ENCODE data around the gene MRPS12.

MRPS12 gene

DNA sequence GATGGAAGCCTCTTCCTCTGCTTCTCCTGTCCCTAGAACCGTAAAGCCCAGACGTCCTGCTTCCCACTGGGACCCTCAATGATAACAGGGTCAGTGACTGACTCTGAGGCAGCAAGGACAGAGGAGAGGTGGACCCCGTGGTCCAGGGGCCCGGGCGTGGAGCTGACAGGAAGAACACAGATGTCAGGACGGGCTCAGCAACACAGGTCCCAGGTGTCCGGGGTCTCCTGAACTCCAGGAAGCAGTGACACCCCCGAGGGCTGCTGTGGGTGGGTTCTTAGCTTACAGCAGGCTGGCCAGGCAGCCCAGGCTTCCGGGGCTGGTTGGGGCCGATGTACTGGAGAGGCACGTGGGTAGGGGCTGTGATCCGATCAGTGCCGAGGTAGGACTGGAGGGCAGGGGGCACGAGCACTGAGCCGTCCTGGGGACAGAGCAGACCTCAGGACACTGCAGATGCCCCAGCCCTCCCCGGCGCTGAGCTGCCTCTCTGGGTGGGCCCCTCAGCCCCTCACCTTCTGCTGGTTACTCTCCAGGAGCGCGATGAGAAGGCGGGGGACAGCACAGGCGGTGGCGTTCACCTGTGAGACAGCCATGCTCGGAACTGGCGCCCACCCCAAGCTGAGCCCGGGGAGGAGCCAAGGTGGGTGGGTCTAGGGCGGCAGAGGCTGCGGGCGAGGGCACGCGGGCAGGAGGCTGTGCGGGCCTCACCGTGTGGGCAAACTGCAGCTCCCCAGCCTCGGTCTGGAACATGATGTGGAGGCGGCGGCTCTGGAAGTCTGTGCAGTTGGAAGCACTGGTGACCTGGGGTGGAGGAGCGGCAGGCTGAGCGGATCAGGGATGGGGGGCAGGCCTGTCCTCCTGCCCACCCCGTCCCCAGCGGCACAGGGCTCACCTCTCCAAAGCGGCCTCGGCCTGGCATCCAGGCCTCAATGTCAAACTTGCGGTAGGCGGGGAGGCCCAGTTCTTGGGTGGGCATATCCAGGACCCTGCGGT lies 15.1 kb upstream of the MRPS12 start:
- peak overlapping the region; percentile 56 for H2AK5ac ChIP-seq (ENCODE audit: low read depth, low read length)
- H4K8ac ChIP-seq (ENCODE audit: low read depth, low read length), result peak overlapping the region; percentile 65
- H3K36me3 ChIP-seq (replicated peaks in 1 of 2; ENCODE audit: control insufficient read depth in 2 of 2, insufficient read depth in 2 of 2, low read length in 2 of 2), result peaks cover 4 to 5% of the 10 kb centered on the region in 2 donors
- H2BK15ac ChIP-seq (ENCODE audit: low read length), result no peak overlapping the region
- H3K27me3 ChIP-seq (ENCODE audit: control insufficient read depth in 3 of 3, insufficient read depth in 3 of 3, low read depth in 1 of 3, low read length in 3 of 3), result no peaks in the 10 kb centered on the region
- H3K4me1 ChIP-seq (ENCODE audit: control insufficient read depth in 2 of 2, insufficient read depth in 1 of 2, low read depth in 1 of 2, low read length in 2 of 2), result no peaks in the 10 kb centered on the region
- H2BK120ac ChIP-seq (ENCODE audit: low read depth, low read length), result no peak overlapping the region
- no peak for DNase-seq (ENCODE audit: low spot score)
- peak overlapping the region; percentile 38 for H3K14ac ChIP-seq (ENCODE audit: low read length)
- H3K4me3 ChIP-seq (ENCODE audit: low read length in 2 of 2), result no peak overlapping the region
- no peaks in the 10 kb centered on the region for H3K9me3 ChIP-seq (replicated peaks in 1 of 2; ENCODE audit: control insufficient read depth in 2 of 2, insufficient read depth in 1 of 2, low read depth in 1 of 2, low read length in 2 of 2)
- no peak overlapping the region for H2AFZ ChIP-seq (ENCODE audit: low read length)
- WGBS, 2 donors (ENCODE audit: extremely low coverage in 2 of 2, insufficient read length in 2 of 2, insufficient replicate concordance in 1 of 2), result no CpG with 5 or more reads among the region's 44 CpGs
- H2BK5ac ChIP-seq (ENCODE audit: low read length), result peak overlapping the region; percentile 90
- peak overlapping the region; percentile 73 for H3K23ac ChIP-seq (ENCODE audit: low read depth, low read length, poor library complexity)
- H3K9ac ChIP-seq (ENCODE audit: low read depth, low read length, poor library complexity), result no peak overlapping the region
- H3K27ac ChIP-seq (replicated peaks; ENCODE audit: low read length), result no peak overlapping the region
- H2BK12ac ChIP-seq (ENCODE audit: low read length), result no peak overlapping the region
- H3K18ac ChIP-seq (ENCODE audit: low read length), result no peak overlapping the region
- no peak overlapping the region for H3K4ac ChIP-seq (ENCODE audit: low read length)
- no peak overlapping the region for H4K91ac ChIP-seq (ENCODE audit: low read depth, low read length, poor library complexity)
- no peak overlapping the region for H3K4me2 ChIP-seq (ENCODE audit: insufficient read depth, low read length, poor library complexity, severe bottlenecking)
- H3K79me1 ChIP-seq (ENCODE audit: low read depth, low read length), result peaks cover 2% of the 10 kb centered on the region

- peak overlapping the region; percentile 77 for H3K9ac ChIP-seq (ENCODE audit: low read depth, low read length, poor library complexity)
- H2BK5ac ChIP-seq (ENCODE audit: low read length), result no peak overlapping the region
- peak overlapping the region; percentile 55 for H3K23ac ChIP-seq (ENCODE audit: low read depth, low read length, poor library complexity)
- H2BK15ac ChIP-seq (ENCODE audit: low read length), result no peak overlapping the region
- H3K4me3 ChIP-seq (ENCODE audit: low read length in 2 of 2), result no peak overlapping the region
- H3K14ac ChIP-seq (ENCODE audit: low read length), result no peak overlapping the region
- H2AK5ac ChIP-seq (ENCODE audit: low read depth, low read length), result no peak overlapping the region
- no peak overlapping the region for H4K91ac ChIP-seq (ENCODE audit: low read depth, low read length, poor library complexity)
- H3K36me3 ChIP-seq (replicated peaks in 1 of 2; ENCODE audit: control insufficient read depth in 2 of 2, insufficient read depth in 2 of 2, low read length in 2 of 2), result peaks cover 17 to 18% of the 10 kb centered on the region in 2 donors
- no peak overlapping the region for H2BK120ac ChIP-seq (ENCODE audit: low read depth, low read length)
- H3K4me2 ChIP-seq (ENCODE audit: insufficient read depth, low read length, poor library complexity, severe bottlenecking), result no peak overlapping the region
- no peaks in the 10 kb centered on the region for H3K9me3 ChIP-seq (replicated peaks in 1 of 2; ENCODE audit: control insufficient read depth in 2 of 2, insufficient read depth in 1 of 2, low read depth in 1 of 2, low read length in 2 of 2)
- no peak overlapping the region for H3K18ac ChIP-seq (ENCODE audit: low read length)
- WGBS, 2 donors (ENCODE audit: extremely low coverage in 2 of 2, insufficient read length in 2 of 2, insufficient replicate concordance in 1 of 2), result no CpG with 5 or more reads among the region's 9 CpGs
- H4K8ac ChIP-seq (ENCODE audit: low read depth, low read length), result no peak overlapping the region
- no peak overlapping the region for H2AFZ ChIP-seq (ENCODE audit: low read length)
- DNase-seq (ENCODE audit: low spot score), result no peak
- no peak overlapping the region for H3K4ac ChIP-seq (ENCODE audit: low read length)
- no peaks in the 10 kb centered on the region for H3K4me1 ChIP-seq (ENCODE audit: control insufficient read depth in 2 of 2, insufficient read depth in 1 of 2, low read depth in 1 of 2, low read length in 2 of 2)
- no peak overlapping the region for H3K27ac ChIP-seq (replicated peaks; ENCODE audit: low read length)
- no peak overlapping the region for H2BK12ac ChIP-seq (ENCODE audit: low read length)
- peaks cover 2% of the 10 kb centered on the region for H3K79me1 ChIP-seq (ENCODE audit: low read depth, low read length)
- H3K27me3 ChIP-seq (ENCODE audit: control insufficient read depth in 3 of 3, insufficient read depth in 3 of 3, low read depth in 1 of 3, low read length in 3 of 3), result no peaks in the 10 kb centered on the region
Measured at GRCh38 chr19:38917516-38917915, 13.2 kb upstream of the MRPS12 start.

- H2BK12ac ChIP-seq (ENCODE audit: low read length), result no peak overlapping the region
- H3K9me3 ChIP-seq (replicated peaks in 1 of 2; ENCODE audit: control insufficient read depth in 2 of 2, insufficient read depth in 1 of 2, low read depth in 1 of 2, low read length in 2 of 2), result no peaks in the 10 kb centered on the region
- H3K9ac ChIP-seq (ENCODE audit: low read depth, low read length, poor library complexity), result no peak overlapping the region
- no peak overlapping the region for H3K4me2 ChIP-seq (ENCODE audit: insufficient read depth, low read length, poor library complexity, severe bottlenecking)
- no peak overlapping the region for H3K4ac ChIP-seq (ENCODE audit: low read length)
- H3K27me3 ChIP-seq (ENCODE audit: control insufficient read depth in 3 of 3, insufficient read depth in 3 of 3, low read depth in 1 of 3, low read length in 3 of 3), result no peaks in the 10 kb centered on the region
- peaks cover 17 to 19% of the 10 kb centered on the region in 2 donors for H3K36me3 ChIP-seq (replicated peaks in 1 of 2; ENCODE audit: control insufficient read depth in 2 of 2, insufficient read depth in 2 of 2, low read length in 2 of 2)
- peaks cover 2% of the 10 kb centered on the region for H3K79me1 ChIP-seq (ENCODE audit: low read depth, low read length)
- H3K4me1 ChIP-seq (ENCODE audit: control insufficient read depth in 2 of 2, insufficient read depth in 1 of 2, low read depth in 1 of 2, low read length in 2 of 2), result no peaks in the 10 kb centered on the region
- WGBS, 2 donors (ENCODE audit: extremely low coverage in 2 of 2, insufficient read length in 2 of 2, insufficient replicate concordance in 1 of 2), result no CpG with 5 or more reads among the region's 13 CpGs
- no peak overlapping the region for H2AFZ ChIP-seq (ENCODE audit: low read length)
- no peak overlapping the region for H3K23ac ChIP-seq (ENCODE audit: low read depth, low read length, poor library complexity)
- H2AK5ac ChIP-seq (ENCODE audit: low read depth, low read length), result peak overlapping the region; percentile 37
- H3K18ac ChIP-seq (ENCODE audit: low read length), result no peak overlapping the region
- no peak overlapping the region for H4K8ac ChIP-seq (ENCODE audit: low read depth, low read length)
- H3K4me3 ChIP-seq (ENCODE audit: low read length in 2 of 2), result no peak overlapping the region
- no peak overlapping the region for H3K27ac ChIP-seq (replicated peaks; ENCODE audit: low read length)
- no peak overlapping the region for H2BK120ac ChIP-seq (ENCODE audit: low read depth, low read length)
- H4K91ac ChIP-seq (ENCODE audit: low read depth, low read length, poor library complexity), result no peak overlapping the region
- peak overlapping the region; percentile 35 for H2BK5ac ChIP-seq (ENCODE audit: low read length)
- H3K14ac ChIP-seq (ENCODE audit: low read length), result no peak overlapping the region
- H2BK15ac ChIP-seq (ENCODE audit: low read length), result no peak overlapping the region
- no peak for DNase-seq (ENCODE audit: low spot score)
Measured at GRCh38 chr19:38917921-38918491, 12.7 kb upstream of the MRPS12 start.

GRCh38 chr19:38918526-38918925 lies 12.2 kb upstream of the MRPS12 start:
- H3K79me1 ChIP-seq (ENCODE audit: low read depth, low read length), result peaks cover 2% of the 10 kb centered on the region
- no peaks in the 10 kb centered on the region for H3K27me3 ChIP-seq (ENCODE audit: control insufficient read depth in 3 of 3, insufficient read depth in 3 of 3, low read depth in 1 of 3, low read length in 3 of 3)
- DNase-seq (ENCODE audit: low spot score), result no peak
- H3K23ac ChIP-seq (ENCODE audit: low read depth, low read length, poor library complexity), result no peak overlapping the region
- H3K9me3 ChIP-seq (replicated peaks in 1 of 2; ENCODE audit: control insufficient read depth in 2 of 2, insufficient read depth in 1 of 2, low read depth in 1 of 2, low read length in 2 of 2), result no peaks in the 10 kb centered on the region
- no peak overlapping the region for H3K4me3 ChIP-seq (ENCODE audit: low read length in 2 of 2)
- no peak overlapping the region for H3K9ac ChIP-seq (ENCODE audit: low read depth, low read length, poor library complexity)
- H3K27ac ChIP-seq (replicated peaks; ENCODE audit: low read length), result no peak overlapping the region
- H4K91ac ChIP-seq (ENCODE audit: low read depth, low read length, poor library complexity), result no peak overlapping the region
- no peak overlapping the region for H2BK15ac ChIP-seq (ENCODE audit: low read length)
- no peak overlapping the region for H3K18ac ChIP-seq (ENCODE audit: low read length)
- no peak overlapping the region for H4K8ac ChIP-seq (ENCODE audit: low read depth, low read length)
- no peaks in the 10 kb centered on the region for H3K4me1 ChIP-seq (ENCODE audit: control insufficient read depth in 2 of 2, insufficient read depth in 1 of 2, low read depth in 1 of 2, low read length in 2 of 2)
- no CpG with 5 or more reads among the region's 10 CpGs for WGBS, 2 donors (ENCODE audit: extremely low coverage in 2 of 2, insufficient read length in 2 of 2, insufficient replicate concordance in 1 of 2)
- H2AK5ac ChIP-seq (ENCODE audit: low read depth, low read length), result no peak overlapping the region
- no peak overlapping the region for H2BK120ac ChIP-seq (ENCODE audit: low read depth, low read length)
- H3K4ac ChIP-seq (ENCODE audit: low read length), result no peak overlapping the region
- H3K4me2 ChIP-seq (ENCODE audit: insufficient read depth, low read length, poor library complexity, severe bottlenecking), result no peak overlapping the region
- no peak overlapping the region for H2AFZ ChIP-seq (ENCODE audit: low read length)
- peaks cover 17 to 19% of the 10 kb centered on the region in 2 donors for H3K36me3 ChIP-seq (replicated peaks in 1 of 2; ENCODE audit: control insufficient read depth in 2 of 2, insufficient read depth in 2 of 2, low read length in 2 of 2)
- H2BK5ac ChIP-seq (ENCODE audit: low read length), result peak overlapping the region; percentile 35
- no peak overlapping the region for H3K14ac ChIP-seq (ENCODE audit: low read length)
- no peak overlapping the region for H2BK12ac ChIP-seq (ENCODE audit: low read length)
